ENCODE measurements around the gene PCDHB9.
"Not testable (repeated sequence)": the region's sequence is repeated elsewhere in the genome, so short reads cannot be mapped to it uniquely, and the experiment has no call there.

DNA sequence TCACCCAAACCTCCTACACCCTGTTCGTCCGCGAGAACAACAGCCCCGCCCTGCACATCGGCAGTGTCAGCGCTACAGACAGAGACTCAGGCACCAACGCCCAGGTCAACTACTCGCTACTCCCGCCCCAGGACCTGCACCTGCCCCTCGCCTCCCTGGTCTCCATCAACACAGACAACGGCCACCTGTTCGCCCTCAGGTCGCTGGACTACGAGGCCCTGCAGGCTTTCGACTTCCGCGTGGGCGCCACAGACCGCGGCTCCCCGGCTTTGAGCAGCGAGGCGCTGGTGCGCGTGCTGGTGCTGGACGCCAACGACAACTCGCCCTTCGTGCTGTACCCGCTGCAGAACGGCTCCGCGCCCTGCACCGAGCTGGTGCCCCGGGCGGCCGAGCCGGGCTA is 14.2 kb downstream of the PCDHB9 start:
- TF ChIP-seq, protein P1, sequence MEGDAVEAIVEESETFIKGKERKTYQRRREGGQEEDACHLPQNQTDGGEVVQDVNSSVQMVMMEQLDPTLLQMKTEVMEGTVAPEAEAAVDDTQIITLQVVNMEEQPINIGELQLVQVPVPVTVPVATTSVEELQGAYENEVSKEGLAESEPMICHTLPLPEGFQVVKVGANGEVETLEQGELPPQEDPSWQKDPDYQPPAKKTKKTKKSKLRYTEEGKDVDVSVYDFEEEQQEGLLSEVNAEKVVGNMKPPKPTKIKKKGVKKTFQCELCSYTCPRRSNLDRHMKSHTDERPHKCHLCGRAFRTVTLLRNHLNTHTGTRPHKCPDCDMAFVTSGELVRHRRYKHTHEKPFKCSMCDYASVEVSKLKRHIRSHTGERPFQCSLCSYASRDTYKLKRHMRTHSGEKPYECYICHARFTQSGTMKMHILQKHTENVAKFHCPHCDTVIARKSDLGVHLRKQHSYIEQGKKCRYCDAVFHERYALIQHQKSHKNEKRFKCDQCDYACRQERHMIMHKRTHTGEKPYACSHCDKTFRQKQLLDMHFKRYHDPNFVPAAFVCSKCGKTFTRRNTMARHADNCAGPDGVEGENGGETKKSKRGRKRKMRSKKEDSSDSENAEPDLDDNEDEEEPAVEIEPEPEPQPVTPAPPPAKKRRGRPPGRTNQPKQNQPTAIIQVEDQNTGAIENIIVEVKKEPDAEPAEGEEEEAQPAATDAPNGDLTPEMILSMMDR (conservative IDR thresholded peaks at IDR 0.05), result not testable (repeated sequence)
- TF ChIP-seq EZH2 (IDR thresholded peaks at IDR 0.05; ENCODE audit: low read depth), result not testable (repeated sequence)
